HCT116 (cell line): ENCODE data around the gene CLEC3B. TPM values are rescaled to one million over a fixed set of nuclear protein-coding genes. Genes with fewer than 3 reads are reported as not detected.

Experiments used
- ATAC-seq: fragments of 200-7000 bp; cut with Tn5 transposase; 2 replicates; pipeline ENCODE4 v1.9.1; 2020; ENCODE audit warnings: mild to moderate bottlenecking, moderate library complexity
- BruUV-seq: library from RNA; stranded (reverse); fragments of 400-500 nt; replicated peaks from 2 replicates; lab custom pipeline; 2021; lab: Mats Ljungman, UMichigan
- CTCF ChIA-PET: fragments of 300-600 bp; sonication (Branson Sonifier 250); formaldehyde crosslinking; loops from one replicate; lab custom pipeline; 2021; ENCODE audit warnings: antibody characterized with exemption; lab: Charles Lee
- POLR2A ChIA-PET: fragments of 300-600, 350-600 bp; sonication (Branson Sonifier 250); formaldehyde crosslinking; loops from one replicate; lab custom pipeline; 2021; ENCODE audit warnings: antibody characterized with exemption; lab: Charles Lee
- RAD21 ChIA-PET, 2 experiments: fragments of 300-600 bp; sonication (Branson Sonifier 250); formaldehyde crosslinking; loops; one replicate each; lab custom pipeline; 2023; ENCODE audit warnings: low total read pairs in 2 of 2; ENCODE audit not compliant: uncharacterized antibody in 2 of 2, unreplicated experiment in 2 of 2, low non-redundant PET in 1 of 2; lab: Charles Lee
- DNase-seq: peaks from one replicate; pipeline ENCODE4 v3.0.0-alpha.2; 2010; ENCODE audit warnings: low read depth, low spot score
- H2AFZ ChIP-seq: fragments of 200-600 bp; shearing (Covaris generic), sonication (generic); 2 replicates; pipeline ENCODE4 v1.6.1; 2017; ENCODE audit warnings: low read depth, mixed run types, mixed read lengths, antibody characterized with exemption, low read length; ENCODE audit not compliant: poor library complexity, severe bottlenecking
- H3K27ac ChIP-seq: 2 replicates; pipeline ENCODE4 v1.5.1; 2012; ENCODE audit warnings: low read depth, low read length
- H3K27me3 ChIP-seq: fragments of 200-600 bp; sonication (generic); 2 replicates; pipeline ENCODE4 v1.6.1; 2016; ENCODE audit warnings: mixed run types, low read length, mixed read lengths; ENCODE audit not compliant: insufficient read depth
- H3K36me3 ChIP-seq, 2 experiments: fragments of 200-500 bp in 1 of 2; fragments of 200-600 bp in 1 of 2; sonication (Bioruptor generic) in 1 of 2; sonication (generic) in 1 of 2; 2 replicates each; pipeline versions ENCODE4 v1.5.1 to v1.6.1; 2014 to 2016; ENCODE audit warnings: low read length in 2 of 2, inconsistent platforms in 1 of 2, mixed read lengths in 1 of 2, mixed run types in 1 of 2; ENCODE audit not compliant: insufficient read depth in 2 of 2, control insufficient read depth in 1 of 2
- H3K4me1 ChIP-seq, 2 experiments: fragments of 200-600 bp in 1 of 2; sonication (generic) in 1 of 2; 2 replicates each; pipeline versions ENCODE4 v1.5.1 to v1.6.1; 2012 to 2017; ENCODE audit warnings: low read length in 2 of 2, inconsistent platforms in 1 of 2, mild to moderate bottlenecking in 1 of 2, mixed read lengths in 1 of 2, mixed run types in 1 of 2, moderate library complexity in 1 of 2; ENCODE audit not compliant: insufficient read depth in 2 of 2, control insufficient read depth in 1 of 2
- H3K4me2 ChIP-seq: fragments of 200-600 bp; sonication (generic); 2 replicates; pipeline ENCODE4 v1.6.1; 2017; ENCODE audit warnings: mixed run types, low read length, mixed read lengths
- H3K4me3 ChIP-seq, 2 experiments: fragments of 200-600 bp in 1 of 2; sonication (generic) in 1 of 2; replicated peaks in 1 of 2; 2 replicates each; pipeline ENCODE4 v1.5.1; 2011 to 2016; ENCODE audit warnings: low read length in 2 of 2, control low read depth in 1 of 2, low read depth in 1 of 2, mild to moderate bottlenecking in 1 of 2, mixed read lengths in 1 of 2, mixed run types in 1 of 2
- H3K79me2 ChIP-seq: fragments of 200-600 bp; sonication (generic); 2 replicates; pipeline ENCODE4 v1.6.1; 2017; ENCODE audit warnings: mild to moderate bottlenecking, mixed run types, low read length, moderate library complexity, mixed read lengths; ENCODE audit not compliant: insufficient read depth
- H3K9ac ChIP-seq: fragments of 200-600 bp; sonication (generic); 2 replicates; pipeline ENCODE4 v1.6.1; 2016; ENCODE audit warnings: low read length, mixed read lengths
- H3K9me2 ChIP-seq: fragments of 200-600 bp; sonication (generic), shearing (Covaris generic); 2 replicates; pipeline ENCODE4 v1.6.1; 2017; ENCODE audit warnings: mixed run types, mild to moderate bottlenecking, moderate library complexity; ENCODE audit not compliant: insufficient read depth
- H3K9me3 ChIP-seq, 2 experiments: fragments of 200-500 bp in 1 of 2; fragments of 200-600 bp in 1 of 2; sonication (Bioruptor generic) in 1 of 2; sonication (generic) in 1 of 2; 2 replicates each; pipeline ENCODE4 v1.6.1; 2014 to 2017; ENCODE audit warnings: low read length in 2 of 2, mixed read lengths in 2 of 2, inconsistent platforms in 1 of 2, low read depth in 1 of 2, mild to moderate bottlenecking in 1 of 2, mixed run types in 1 of 2, moderate library complexity in 1 of 2; ENCODE audit not compliant: control insufficient read depth in 1 of 2, insufficient read depth in 1 of 2
- H4K20me1 ChIP-seq: fragments of 200-600 bp; sonication (generic), shearing (Covaris generic); 2 replicates; pipeline ENCODE4 v1.6.1; 2017; ENCODE audit warnings: mixed run types, mild to moderate bottlenecking, moderate library complexity; ENCODE audit not compliant: insufficient read depth
- ATF3 ChIP-seq: IDR thresholded peaks from 2 replicates; pipeline ENCODE4 v1.6.1; 2012
- CEBPB ChIP-seq: IDR thresholded peaks from 2 replicates; pipeline ENCODE4 v1.6.1; 2012; ENCODE audit warnings: low read depth
- CTCF ChIP-seq, 3 experiments: fragments of 200-600 bp in 1 of 3; sonication (generic) in 1 of 3; IDR thresholded peaks in 2 of 3; conservative IDR thresholded peaks in 1 of 3; 2 replicates each; pipeline ENCODE4 v1.5.1; 2012 to 2017; ENCODE audit warnings: low read depth in 2 of 3, low read length in 2 of 3, antibody characterized with exemption in 1 of 3, borderline replicate concordance in 1 of 3, control low read depth in 1 of 3, mild to moderate bottlenecking in 1 of 3, mixed read lengths in 1 of 3, mixed run types in 1 of 3, moderate library complexity in 1 of 3; ENCODE audit not compliant: insufficient read depth in 1 of 3
- EGR1 ChIP-seq: IDR thresholded peaks from 2 replicates; pipeline ENCODE4 v1.6.1; 2012; ENCODE audit warnings: low read depth
- ELF1 ChIP-seq: IDR thresholded peaks from 2 replicates; pipeline ENCODE4 v1.6.1; 2012; ENCODE audit warnings: low read depth, borderline replicate concordance
- EZH2 ChIP-seq: fragments of 200-600 bp; sonication (generic); IDR thresholded peaks from 2 replicates; pipeline ENCODE4 v1.6.1; 2017; ENCODE audit warnings: antibody characterized with exemption, mixed run types
- EZH2phosphoT487 ChIP-seq: fragments of 200-600 bp; IDR thresholded peaks from 2 replicates; pipeline ENCODE4 v1.6.1; 2018; ENCODE audit warnings: antibody characterized with exemption, borderline replicate concordance
- JUND ChIP-seq: IDR thresholded peaks from 2 replicates; pipeline ENCODE4 v1.6.1; 2012
- MAX ChIP-seq: IDR thresholded peaks from 2 replicates; pipeline ENCODE4 v1.6.1; 2012
- POLR2A ChIP-seq: IDR thresholded peaks from 2 replicates; pipeline ENCODE4 v1.7.0; 2011; ENCODE audit warnings: borderline replicate concordance; ENCODE audit not compliant: insufficient read depth, insufficient read length; ENCODE audit errors: extremely low read depth
- POLR2AphosphoS5 ChIP-seq: IDR thresholded peaks from 2 replicates; pipeline ENCODE4 v1.6.1; 2011; ENCODE audit warnings: mild to moderate bottlenecking, low read depth, low read length, moderate library complexity
- RAD21 ChIP-seq: IDR thresholded peaks from 2 replicates; pipeline ENCODE4 v1.6.1; 2012; ENCODE audit warnings: low read depth, mild to moderate bottlenecking
- SP1 ChIP-seq: IDR thresholded peaks from 2 replicates; pipeline ENCODE4 v1.6.1; 2012; ENCODE audit warnings: low read depth
- YY1 ChIP-seq: IDR thresholded peaks from 2 replicates; pipeline ENCODE4 v1.6.1; 2011; ENCODE audit warnings: low read length, low read depth, moderate library complexity, mild to moderate bottlenecking; ENCODE audit not compliant: insufficient replicate concordance; ENCODE audit errors: extremely low read depth
- ZFX ChIP-seq: fragments of 450-650 bp; IDR thresholded peaks from 2 replicates; pipeline ENCODE4 v1.6.1; 2017
- ZNF274 ChIP-seq: fragments of 200-500 bp; sonication (Bioruptor generic); IDR thresholded peaks from 2 replicates; pipeline ENCODE4 v1.6.1; 2014; ENCODE audit warnings: mild to moderate bottlenecking, low read depth, low read length, inconsistent platforms
- intact Hi-C: fragments of 100-400 bp; cut with micrococcal nuclease; formaldehyde crosslinking; loops from 2 replicates; pipeline ENCODE4 v1.10.0; 2022
- total RNA-seq: library from RNA; stranded (reverse); gene quantifications from one replicate; pipeline ENCODE4 v1.2.1, GENCODE V29; 2021; ENCODE audit not compliant: unreplicated experiment

Gene CLEC3B
- total RNA-seq, 1 experiment from 2014 or later = 0.57 TPM

- intact Hi-C loops = loop anchor here (10.0 kb wide), 1 partner anchor 893 kb away; no protein-coding TSS in a partner anchor
- H3K27ac ChIP-seq = no peak overlapping the region
- ChIA-PET CTCF (no interaction called here), RAD21 (no interaction called here), POLR2A (no interaction called here)
- DNase-seq = no peak
- H3K27me3 ChIP-seq = no peaks in the 10 kb centered on the region
- TF ChIP-seq POLR2A = no peak
- no peak for TF ChIP-seq ZNF274
- TF ChIP-seq CEBPB = no peak
- no peak for TF ChIP-seq RAD21
- TF ChIP-seq POLR2AphosphoS5 = no peak
- no peak for TF ChIP-seq JUND
- TF ChIP-seq CTCF (IDR thresholded peaks at IDR 0.05 in 2 of 3, conservative IDR thresholded peaks at IDR 0.05 in 1 of 3; ENCODE audit: borderline replicate concordance in 1 of 3, insufficient read depth in 1 of 3, low read depth in 2 of 3, low read length in 2 of 3) = no peak
- no peak for TF ChIP-seq EZH2
- TF ChIP-seq EZH2phosphoT487 = no peak
- no peak for TF ChIP-seq YY1
- TF ChIP-seq ZFX = no peak
- TF ChIP-seq ELF1 = no peak
- TF ChIP-seq ATF3 = no peak
- TF ChIP-seq MAX = no peak
- TF ChIP-seq EGR1 = no peak
- TF ChIP-seq SP1 = no peak
- no peaks in the 10 kb centered on the region for H3K9me3 ChIP-seq
- H3K36me3 ChIP-seq = no peaks in the 10 kb centered on the region
- BruUV-seq = no TSS peak
- H3K4me3 ChIP-seq = no peak overlapping the region
- ATAC-seq = no peak
- H3K9me2 ChIP-seq = no peaks in the 10 kb centered on the region
- H3K4me2 ChIP-seq = no peak overlapping the region
- no peaks in the 10 kb centered on the region for H4K20me1 ChIP-seq
- peaks cover 0 to 1% of the 10 kb centered on the region in 2 experiments; a peak in 2 of 4 replicates for H3K4me1 ChIP-seq
- H2AFZ ChIP-seq = no peak overlapping the region
- no peaks in the 10 kb centered on the region for H3K79me2 ChIP-seq
- no peak overlapping the region for H3K9ac ChIP-seq
These were observed 6.0 kb downstream of the CLEC3B start for GRCh38 chr3:45032113-45032512.
